Testis (tissue), 2 donors: ENCODE measurements around the gene ARL3.
A peak's percentile ranks its signal among the peaks of the same experiment; 100 is the strongest.

Source experiments
- CTCF ChIP-seq, 3 experiments: fragments of 450-650 bp in 2 of 3; fragments of 200-600 bp in 1 of 3; sonication (generic) in 1 of 3; IDR thresholded peaks; one replicate each; pipeline ENCODE4 v1.5.1; 2016 to 2019; ENCODE audit warnings: antibody characterized with exemption in 3 of 3, mild to moderate bottlenecking in 2 of 3, moderate library complexity in 1 of 3
- POLR2A ChIP-seq: fragments of 450-650 bp; IDR thresholded peaks from one replicate; pipeline ENCODE4 v1.6.1; 2017; ENCODE audit warnings: antibody characterized with exemption, mild to moderate bottlenecking, moderate library complexity

- peak in 2 of 3 experiments; percentile 26 to 38 for TF ChIP-seq CTCF (IDR thresholded peaks at IDR 0.05)
- no peak for TF ChIP-seq POLR2A
Measured at GRCh38 chr10:102713814-102714620, at the start of gene ARL3.
